Tibial artery (tissue), 4 donors: ENCODE measurements around the gene ARHGAP45.

Experiments used
- DNase-seq, 2 donors: peaks; one replicate each; pipeline ENCODE4 v3.0.0-alpha.2; 2019
- H3K27ac ChIP-seq, 2 donors: fragments of 200-600 bp; sonication (generic) in 1 of 2; 1 replicate in 1 of 2; 2 replicates in 1 of 2; pipeline ENCODE4 v1.5.1; 2018 to 2019; ENCODE audit warnings: mild to moderate bottlenecking in 1 of 2
- H3K27me3 ChIP-seq, 2 donors: fragments of 200-600 bp; sonication (generic) in 1 of 2; one replicate each; pipeline versions ENCODE4 v1.5.1 to v1.6.0; 2016 to 2019
- H3K36me3 ChIP-seq, 3 donors: fragments of 200-600 bp; sonication (generic) in 2 of 3; one replicate each; pipeline ENCODE4 v1.5.1; 2016 to 2019; ENCODE audit warnings: mild to moderate bottlenecking in 2 of 3
- H3K4me1 ChIP-seq, 4 donors: fragments of 200-600 bp; sonication (generic) in 2 of 4; 1 replicate in 3 of 4; 2 replicates in 1 of 4; pipeline ENCODE4 v1.5.1; 2016 to 2019
- H3K4me3 ChIP-seq, 2 donors: fragments of 200-600 bp; sonication (generic) in 1 of 2; 1 replicate in 1 of 2; 2 replicates in 1 of 2; pipeline ENCODE4 v1.5.1; 2018 to 2019; ENCODE audit warnings: mild to moderate bottlenecking in 2 of 2
- H3K9me3 ChIP-seq, 3 donors: fragments of 200-600 bp; sonication (generic) in 1 of 3; one replicate each; pipeline ENCODE4 v1.5.1; 2016 to 2019
- intact Hi-C: fragments of 100-400 bp; cut with DNase I; formaldehyde crosslinking; loops from one replicate; pipeline ENCODE4 v1.15.0; 2023; ENCODE audit warnings: low total_unique reads
- TF ChIP-seq, protein P1 (sequence below), 2 experiments: fragments of 200-600 bp in 1 of 2; fragments of 450-650 bp in 1 of 2; IDR thresholded peaks; one replicate each; pipeline ENCODE4 v1.5.1; 2017 to 2019; ENCODE audit warnings: antibody characterized with exemption in 2 of 2, mild to moderate bottlenecking in 1 of 2, moderate library complexity in 1 of 2

ARHGAP45 gene

DNA sequence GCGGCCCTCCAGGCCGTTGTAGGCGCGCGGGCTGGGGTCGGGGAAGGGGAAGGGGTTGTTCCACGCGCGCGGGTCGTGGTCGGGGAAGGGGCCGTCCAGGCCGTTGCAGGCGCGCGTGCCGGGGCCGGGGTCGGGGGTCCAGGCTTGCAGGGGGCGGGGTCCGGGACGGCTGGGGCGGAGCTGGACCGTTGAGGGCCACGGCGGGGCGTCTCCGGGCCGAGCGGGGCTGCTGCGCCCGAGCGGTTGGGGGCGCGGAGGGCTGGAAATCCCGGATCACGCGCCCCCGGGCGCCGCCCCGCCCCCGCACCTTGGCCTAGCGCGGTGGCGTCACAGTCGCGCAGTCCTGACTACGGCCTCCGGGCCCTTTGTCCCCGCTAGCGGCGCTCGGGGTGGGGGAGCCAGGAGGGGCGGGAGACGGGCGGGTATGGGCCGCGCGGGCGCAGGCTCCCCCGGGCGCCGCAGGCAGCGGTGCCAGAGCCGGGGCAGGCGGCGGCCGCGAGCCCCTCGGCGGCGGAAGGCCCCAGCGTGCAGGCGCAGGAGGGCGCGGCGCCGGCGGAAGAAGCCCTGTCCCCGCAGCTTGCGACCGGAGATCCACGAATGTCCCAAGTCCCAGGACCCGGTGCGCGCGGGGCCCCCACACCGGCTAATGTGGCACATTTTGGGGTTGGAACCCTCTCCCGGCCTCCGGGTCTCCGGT, 37.5 kb downstream of the ARHGAP45 start:
- TF ChIP-seq, protein P1, sequence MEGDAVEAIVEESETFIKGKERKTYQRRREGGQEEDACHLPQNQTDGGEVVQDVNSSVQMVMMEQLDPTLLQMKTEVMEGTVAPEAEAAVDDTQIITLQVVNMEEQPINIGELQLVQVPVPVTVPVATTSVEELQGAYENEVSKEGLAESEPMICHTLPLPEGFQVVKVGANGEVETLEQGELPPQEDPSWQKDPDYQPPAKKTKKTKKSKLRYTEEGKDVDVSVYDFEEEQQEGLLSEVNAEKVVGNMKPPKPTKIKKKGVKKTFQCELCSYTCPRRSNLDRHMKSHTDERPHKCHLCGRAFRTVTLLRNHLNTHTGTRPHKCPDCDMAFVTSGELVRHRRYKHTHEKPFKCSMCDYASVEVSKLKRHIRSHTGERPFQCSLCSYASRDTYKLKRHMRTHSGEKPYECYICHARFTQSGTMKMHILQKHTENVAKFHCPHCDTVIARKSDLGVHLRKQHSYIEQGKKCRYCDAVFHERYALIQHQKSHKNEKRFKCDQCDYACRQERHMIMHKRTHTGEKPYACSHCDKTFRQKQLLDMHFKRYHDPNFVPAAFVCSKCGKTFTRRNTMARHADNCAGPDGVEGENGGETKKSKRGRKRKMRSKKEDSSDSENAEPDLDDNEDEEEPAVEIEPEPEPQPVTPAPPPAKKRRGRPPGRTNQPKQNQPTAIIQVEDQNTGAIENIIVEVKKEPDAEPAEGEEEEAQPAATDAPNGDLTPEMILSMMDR (IDR thresholded peaks at IDR 0.05): no peak
- H3K4me3 ChIP-seq: peak overlapping the region; percentile 95 to 98
- intact Hi-C loops: loop anchor here (5.0 to 10.0 kb wide), 2 partner anchors 82 to 180 kb away; partner anchors contain the start of genes ARID3A, RNU6-2 and TMEM259
- peak; percentile 70 to 91 for DNase-seq
- H3K36me3 ChIP-seq: peaks cover 30 to 46% (median 43%) of the 10 kb centered on the region in 3 donors
- peaks cover 7 to 70% (median 57%) of the 10 kb centered on the region in 4 donors for H3K4me1 ChIP-seq
- H3K27me3 ChIP-seq: no peaks in the 10 kb centered on the region
- peaks cover 0 to 7% (median 0%) of the 10 kb centered on the region in 3 donors for H3K9me3 ChIP-seq
- peak overlapping the region; percentile 99 to 100 for H3K27ac ChIP-seq

DNA sequence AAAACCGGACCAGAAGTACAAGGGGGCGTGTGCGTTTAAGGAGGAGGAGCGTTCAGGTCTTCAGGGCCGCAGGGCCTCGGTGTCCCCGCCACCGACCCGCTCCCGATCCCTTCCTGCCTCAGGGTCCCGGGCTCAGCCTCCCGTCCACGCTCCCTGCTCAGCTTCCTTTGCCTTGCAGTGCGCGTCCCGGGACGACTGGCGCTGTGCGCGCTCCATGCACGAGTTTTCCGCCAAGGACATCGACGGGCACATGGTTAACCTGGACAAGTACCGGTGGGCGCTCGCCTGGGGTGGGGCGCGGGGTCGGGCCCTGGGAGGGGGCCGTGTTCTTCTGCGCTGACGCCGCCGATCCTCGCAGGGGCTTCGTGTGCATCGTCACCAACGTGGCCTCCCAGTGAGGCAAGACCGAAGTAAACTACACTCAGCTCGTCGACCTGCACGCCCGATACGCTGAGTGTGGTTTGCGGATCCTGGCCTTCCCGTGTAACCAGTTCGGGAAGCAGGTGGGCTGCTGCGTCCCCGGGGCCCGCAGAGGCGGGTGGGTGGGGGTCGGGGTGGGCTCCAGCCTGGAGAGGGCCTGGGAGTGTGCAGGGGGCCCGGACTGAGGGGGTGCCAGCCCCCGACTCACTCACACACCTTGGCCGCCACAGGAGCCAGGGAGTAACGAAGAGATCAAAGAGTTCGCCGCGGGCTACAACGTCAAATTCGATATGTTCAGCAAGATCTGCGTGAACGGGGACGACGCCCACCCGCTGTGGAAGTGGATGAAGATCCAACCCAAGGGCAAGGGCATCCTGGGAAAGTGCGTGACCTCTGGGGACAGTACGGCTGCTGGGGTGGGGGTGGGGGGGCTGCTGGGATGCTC, 38.3 kb downstream of the ARHGAP45 start:
- H3K4me1 ChIP-seq: peaks cover 7 to 64% (median 51%) of the 10 kb centered on the region in 4 donors
- H3K36me3 ChIP-seq: peaks cover 32 to 54% (median 51%) of the 10 kb centered on the region in 3 donors
- H3K9me3 ChIP-seq: peaks cover 0 to under 1% (median 0%) of the 10 kb centered on the region in 3 donors
- no peak for DNase-seq
- peak overlapping the region; percentile 99 to 100 for H3K27ac ChIP-seq
- TF ChIP-seq, protein P1 (IDR thresholded peaks at IDR 0.05): no peak
- intact Hi-C loops: loop anchor here (10.0 kb wide), 1 partner anchor 180 kb away; the partner anchor contains the start of gene ARID3A
- H3K27me3 ChIP-seq: no peaks in the 10 kb centered on the region
- H3K4me3 ChIP-seq: peak overlapping the region; percentile 95 to 98

GRCh38 chr19:1105873-1106840, 39.2 kb downstream of the ARHGAP45 start:
- Histone ChIP-seq H3K4me1 (peaks cover 7 to 59% (median 43%) of the 10 kb centered on the region in 4 donors), H3K36me3 (peaks cover 32 to 63% (median 60%) of the 10 kb centered on the region in 3 donors), H3K4me3 (peak overlapping the region; percentile 95 to 98), H3K9me3 (no peaks in the 10 kb centered on the region), H3K27me3 (no peaks in the 10 kb centered on the region), H3K27ac (peak overlapping the region; percentile 99 to 100)
- TF ChIP-seq, protein P1 (IDR thresholded peaks at IDR 0.05): no peak
- intact Hi-C loops: loop anchor here (10.0 kb wide), 1 partner anchor 181 kb away; the partner anchor contains the start of gene ARID3A
- no peak for DNase-seq

DNA sequence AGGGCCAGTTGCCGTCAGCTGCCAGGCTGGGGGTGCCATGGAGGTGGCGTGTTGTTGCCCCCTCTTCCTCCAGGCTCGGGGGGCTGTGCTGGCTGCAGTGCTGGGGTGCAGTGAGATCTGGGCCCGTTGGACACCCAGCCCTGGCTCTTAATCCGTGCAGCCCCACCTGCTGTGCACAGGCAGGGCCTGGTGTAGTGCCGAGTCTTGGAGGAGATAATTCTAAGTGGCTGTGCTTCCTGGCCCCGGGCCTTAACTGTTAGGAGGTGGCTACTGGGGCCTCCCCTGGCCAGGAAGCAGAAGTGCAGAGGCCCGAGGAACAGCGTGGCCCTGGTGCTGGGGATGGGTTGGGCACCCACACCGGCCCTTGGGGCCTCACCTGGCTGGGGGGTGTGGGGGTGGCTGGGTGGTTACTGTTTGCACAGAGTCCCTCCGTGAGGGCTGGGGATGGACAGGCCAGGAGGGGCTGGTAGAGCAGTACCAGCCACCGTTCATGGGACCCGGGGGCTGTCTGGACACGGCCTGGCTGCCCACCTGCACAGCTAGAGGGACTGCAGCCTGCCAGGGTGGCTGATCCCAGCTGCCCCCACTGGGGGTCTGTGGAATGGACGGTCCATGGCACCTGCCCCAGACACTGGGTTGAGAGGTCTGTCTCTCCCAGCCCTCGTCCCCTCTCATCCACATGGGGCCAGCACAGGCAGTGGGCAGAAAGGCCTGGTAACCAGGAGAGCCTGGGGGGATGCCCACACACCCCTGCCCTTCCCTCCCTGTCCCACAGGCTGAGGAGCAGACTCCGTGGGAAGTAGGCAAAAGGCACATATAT, 40.1 kb downstream of the ARHGAP45 start:
- TF ChIP-seq, protein P1 (IDR thresholded peaks at IDR 0.05): no peak
- Histone ChIP-seq H3K27me3 (no peaks in the 10 kb centered on the region), H3K36me3 (peaks cover 32 to 70% (median 69%) of the 10 kb centered on the region in 3 donors), H3K27ac (peak overlapping the region; percentile 99 to 100), H3K9me3 (no peaks in the 10 kb centered on the region), H3K4me3 (no peak overlapping the region), H3K4me1 (peaks cover 7 to 50% (median 37%) of the 10 kb centered on the region in 4 donors)
- DNase-seq: no peak
- intact Hi-C loops: loop anchor here (10.0 kb wide), 1 partner anchor 182 kb away; the partner anchor contains the start of gene ARID3A
